GM12878 (cell line): ENCODE data around the gene NDE1. TPM values are rescaled to one million over a fixed set of nuclear protein-coding genes. Genes with fewer than 3 reads are reported as not detected.
A peak's percentile ranks its signal among the peaks of the same experiment; 100 is the strongest.

Source experiments
- ATAC-seq: fragments of 200-7000 bp; cut with Tn5 transposase; 3 replicates; pipeline ENCODE4 v1.9.1; 2020; ENCODE audit warnings: mild to moderate bottlenecking, moderate library complexity
- BruUV-seq: library from RNA; stranded (reverse); fragments of 400-500 nt; replicated peaks from 2 replicates; lab custom pipeline; 2021; lab: Mats Ljungman, UMichigan
- CTCF ChIA-PET: fragments of 300-600 bp; sonication (Branson Sonifier 250); formaldehyde crosslinking; extraction: SDS; loops from one replicate; lab custom pipeline; 2021; ENCODE audit warnings: inconsistent platforms; lab: Yijun Ruan, JAX
- POLR2A ChIA-PET: fragments of 350-600 bp; formaldehyde crosslinking; extraction: SDS; loops from one replicate; lab custom pipeline; 2021; ENCODE audit warnings: inconsistent platforms; lab: Charles Lee
- RAD21 ChIA-PET: fragments of 300-600 bp; sonication (Branson Sonifier 250); formaldehyde crosslinking; loops from one replicate; lab custom pipeline; 2023; ENCODE audit warnings: antibody characterized with exemption; ENCODE audit not compliant: unreplicated experiment; lab: Charles Lee
- SMC1A ChIA-PET: fragments of 300-600 bp; sonication (Branson Sonifier 250); formaldehyde crosslinking; loops from one replicate; lab custom pipeline; 2023; ENCODE audit not compliant: unreplicated experiment, uncharacterized antibody; lab: Charles Lee
- DNase-seq: peaks from one replicate; pipeline ENCODE4 v3.0.0-alpha.2; 2011; ENCODE audit warnings: low read depth, low spot score
- FAIRE-seq: peaks from 3 replicates; lab custom pipeline; 2011; peaks lifted over from hg19 to GRCh38; lab: Jason Lieb, UNC
- H2AFZ ChIP-seq: 2 replicates; pipeline ENCODE4 v1.6.0; 2011; ENCODE audit warnings: low read depth, low read length, control low read depth; ENCODE audit not compliant: control insufficient read depth
- H3K27ac ChIP-seq: 2 replicates; pipeline ENCODE4 v1.5.1; 2011; ENCODE audit warnings: control low read depth; ENCODE audit not compliant: control insufficient read depth, insufficient read depth
- H3K27me3 ChIP-seq, 2 experiments: replicated peaks in 1 of 2; 2 replicates each; pipeline versions ENCODE4 v1.6.0 to v1.6.1; 2011; ENCODE audit warnings: low read length in 1 of 2; ENCODE audit not compliant: control insufficient read depth in 2 of 2, insufficient read depth in 2 of 2
- H3K36me3 ChIP-seq, 2 experiments: 2 replicates each; pipeline ENCODE4 v1.5.1; 2011; ENCODE audit warnings: low read length in 1 of 2; ENCODE audit not compliant: control insufficient read depth in 2 of 2, insufficient read depth in 2 of 2
- H3K4me1 ChIP-seq: 2 replicates; pipeline ENCODE4 v1.6.1; 2011; ENCODE audit warnings: mild to moderate bottlenecking, low read length, moderate library complexity, mixed read lengths; ENCODE audit not compliant: control insufficient read depth, insufficient read depth
- H3K4me2 ChIP-seq: 2 replicates; pipeline ENCODE4 v1.6.0; 2011; ENCODE audit warnings: control low read depth; ENCODE audit not compliant: control insufficient read depth, insufficient read depth
- H3K4me3 ChIP-seq: fragments of 200-600 bp; sonication (generic); 2 replicates; pipeline ENCODE4 v1.5.1; 2016
- H3K79me2 ChIP-seq: 2 replicates; pipeline ENCODE4 v1.6.0; 2011; ENCODE audit warnings: low read length; ENCODE audit not compliant: control insufficient read depth, insufficient read depth
- H3K9ac ChIP-seq: 2 replicates; pipeline ENCODE4 v1.8.0; 2011; ENCODE audit warnings: low read length, control low read depth, mixed read lengths; ENCODE audit not compliant: control insufficient read depth, insufficient read depth
- H3K9me3 ChIP-seq: replicated peaks from 3 replicates; pipeline ENCODE4 v1.5.1; 2011; ENCODE audit warnings: mild to moderate bottlenecking, low read length; ENCODE audit not compliant: control insufficient read depth, insufficient read depth
- H4K20me1 ChIP-seq: 2 replicates; pipeline ENCODE4 v1.6.0; 2011; ENCODE audit not compliant: control insufficient read depth, insufficient read depth
- CBX3 ChIP-seq: fragments of 200-600 bp; sonication (generic); IDR thresholded peaks from 2 replicates; pipeline ENCODE4 v1.6.1; 2016; ENCODE audit warnings: low read depth, borderline replicate concordance
- CBX5 ChIP-seq: sonication (generic); IDR thresholded peaks from 2 replicates; pipeline ENCODE4 v1.6.1; 2016; ENCODE audit warnings: low read depth, moderate library complexity, mild to moderate bottlenecking, inconsistent platforms
- CHD4 ChIP-seq: fragments of 200-600 bp; sonication (generic); IDR thresholded peaks from 2 replicates; pipeline ENCODE4 v1.6.1; 2016; ENCODE audit warnings: mild to moderate bottlenecking
- EP300 ChIP-seq, 2 experiments: fragments of 150-350 bp in 1 of 2; IDR thresholded peaks; 2 replicates each; pipeline ENCODE4 v1.6.1; 2011 to 2012; ENCODE audit warnings: low read depth in 2 of 2, low read length in 2 of 2, borderline replicate concordance in 1 of 2, improper control_type of control experiment in 1 of 2, inconsistent platforms in 1 of 2; ENCODE audit not compliant: control insufficient read depth in 1 of 2
- ETV6 ChIP-seq, 2 experiments: fragments of 450-650 bp in 1 of 2; IDR thresholded peaks in 1 of 2; conservative IDR thresholded peaks in 1 of 2; 2 replicates each; pipeline ENCODE4 v1.6.1; 2014; ENCODE audit warnings: antibody characterized with exemption in 1 of 2, borderline replicate concordance in 1 of 2, low read depth in 1 of 2, mild to moderate bottlenecking in 1 of 2, moderate library complexity in 1 of 2
- FOS ChIP-seq: IDR thresholded peaks from 3 replicates; pipeline ENCODE4 v1.6.1; 2011; ENCODE audit warnings: borderline replicate concordance; ENCODE audit not compliant: insufficient read length; ENCODE audit errors: extremely low read depth
- IKZF1 ChIP-seq: fragments of 450-650 bp; conservative IDR thresholded peaks from 2 replicates; pipeline ENCODE4 v1.6.1; 2017; ENCODE audit warnings: antibody characterized with exemption, mild to moderate bottlenecking
- JUNB ChIP-seq: IDR thresholded peaks from 2 replicates; pipeline ENCODE4 v1.6.1; 2016; ENCODE audit warnings: antibody characterized with exemption, mild to moderate bottlenecking
- MXI1 ChIP-seq: fragments of 150-350 bp; IDR thresholded peaks from 2 replicates; pipeline ENCODE4 v1.6.1; 2011; ENCODE audit warnings: low read depth, mild to moderate bottlenecking, inconsistent platforms, low read length, improper control_type of control experiment
- RCOR1 ChIP-seq: conservative IDR thresholded peaks from 2 replicates; pipeline ENCODE4 v1.6.1; 2012; ENCODE audit warnings: low read depth, low read length, improper control_type of control experiment
- SP1 ChIP-seq: IDR thresholded peaks from one replicate; pipeline ENCODE4 v1.6.1; 2011; ENCODE audit warnings: low read depth, low read length
- YY1 ChIP-seq: IDR thresholded peaks from 2 replicates; pipeline ENCODE4 v1.6.1; 2011; ENCODE audit warnings: low read depth, mild to moderate bottlenecking, low read length
- ZNF24 ChIP-seq: fragments of 450-650 bp; IDR thresholded peaks from 2 replicates; pipeline ENCODE4 v1.6.1; 2017; ENCODE audit warnings: antibody characterized with exemption, mild to moderate bottlenecking
- in situ Hi-C: fragments of 300-500 bp; cut with MboI; formaldehyde crosslinking; loops from 9 replicates; pipeline ENCODE4 v1.14.3; 2018; ENCODE audit warnings: mixed read lengths
- intact Hi-C: fragments of 100-400 bp; cut with micrococcal nuclease; formaldehyde crosslinking; loops from one replicate; pipeline ENCODE4 v1.14.2; 2022; ENCODE audit not compliant: unreplicated experiment
- polyA plus RNA-seq, 11 experiments: library from polyadenylated mRNA; depleted of rRNA in 4 of 11; unstranded in 6 of 11; stranded (reverse) in 5 of 11; fragments of >200 nt; fragmentation: Nextera tagmentation in 4 of 11; fragmentation: Illumina TruSeq in 1 of 11; extraction: Ambion mirVana in 4 of 11; extraction: Trizol in 1 of 11; gene quantifications; 1 replicate in 1 of 11; 2 replicates in 10 of 11; pipeline versions ENCODE4 v1.2.1 to v1.2.3, GENCODE V29; 2011 to 2016; ENCODE audit warnings: inconsistent platforms in 2 of 11, missing spikeins in 2 of 11, low read depth in 1 of 11
- total RNA-seq, 4 experiments: library from RNA; depleted of rRNA in 3 of 4; stranded (reverse); fragments of >200 nt in 3 of 4; fragmentation: Illumina TruSeq in 1 of 4; extraction: Trizol in 1 of 4; gene quantifications; 2 replicates each; pipeline versions ENCODE4 v1.2.1 to v1.2.3, GENCODE V29; 2013 to 2021
- TF ChIP-seq, protein P1 (sequence below): IDR thresholded peaks from 2 replicates; pipeline ENCODE4 v1.6.1; 2012; ENCODE audit warnings: low read depth, low read length, improper control_type of control experiment
- TF ChIP-seq, protein P2 (sequence below): fragments of 450-650 bp; IDR thresholded peaks from 2 replicates; pipeline ENCODE4 v1.6.1; 2018; ENCODE audit warnings: mild to moderate bottlenecking, low read depth, moderate library complexity; ENCODE audit not compliant: partially characterized antibody
- TF ChIP-seq, protein P3 (sequence below): fragments of 450-650 bp; IDR thresholded peaks from 2 replicates; pipeline ENCODE4 v1.6.1; 2017; ENCODE audit warnings: borderline replicate concordance
- TF ChIP-seq, protein P4 (sequence below): IDR thresholded peaks from 2 replicates; pipeline ENCODE4 v1.6.1; 2011; ENCODE audit warnings: low read depth, low read length, improper control_type of control experiment, borderline replicate concordance

NDE1 gene
- total and polyA plus RNA-seq, 10 of the 15 experiments (the other 5 are each of a cell fraction or from before 2014, with no cell fraction given): 5.7 to 148 (median 87.8) TPM

DNA sequence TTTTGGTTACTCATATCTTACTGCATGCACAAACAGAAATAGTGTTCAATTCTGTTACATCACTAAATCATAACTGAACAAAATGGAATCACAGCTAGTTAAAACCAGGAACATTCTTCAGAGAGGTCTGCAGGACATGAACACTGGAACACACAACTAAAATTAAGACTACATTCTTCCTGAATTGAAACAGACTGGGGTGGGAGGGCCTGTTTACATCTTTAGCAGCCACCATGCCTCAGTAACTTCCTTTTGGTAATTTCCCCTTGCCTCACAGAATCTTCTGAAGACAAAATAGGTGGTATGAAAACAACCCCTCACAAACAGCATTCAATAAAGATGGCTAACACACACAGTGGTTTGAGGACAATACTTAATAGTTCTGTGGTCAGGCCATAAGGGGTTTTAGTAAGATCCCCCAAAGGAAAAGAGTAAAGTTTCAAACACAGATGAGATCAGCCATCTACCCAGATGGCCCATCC lies 13.6 kb upstream of the NDE1 start:
- peaks cover 41% of the 10 kb centered on the region for H3K4me1 ChIP-seq
- H3K27me3 ChIP-seq: no peaks in the 10 kb centered on the region
- H3K4me2 ChIP-seq: peak overlapping the region; percentile 72
- no TSS peak for BruUV-seq
- H3K9ac ChIP-seq: no peak overlapping the region
- peaks cover 6 to 25% of the 10 kb centered on the region in 2 experiments for H3K36me3 ChIP-seq
- H2AFZ ChIP-seq: no peak overlapping the region
- H3K27ac ChIP-seq: peak overlapping the region; percentile 77
- POLR2A ChIA-PET: interaction anchor here (1.0 to 1.6 kb wide), 2 partner anchors 9 to 46 kb away, joined by 4 to 5 read pairs; no protein-coding TSS in a partner anchor
- H4K20me1 ChIP-seq: no peaks in the 10 kb centered on the region
- peaks cover 35% of the 10 kb centered on the region for H3K79me2 ChIP-seq
- intact Hi-C loops: no loop called here
- ATAC-seq: peak; percentile 62
- in situ Hi-C loops: loop anchor here (25.0 kb wide), 1 partner anchor 999 kb away; the partner anchor contains the start of genes BFAR and PARN
- H3K4me3 ChIP-seq: peak overlapping the region; percentile 16; the same call in 1 of the 2 replicates
- CTCF ChIA-PET: interaction anchor here (0.7 to 1.0 kb wide), 3 partner anchors 10 to 199 kb away, joined by 3 read pairs; no protein-coding TSS in a partner anchor
- FAIRE-seq: no peak
- H3K9me3 ChIP-seq: no peaks in the 10 kb centered on the region
- SMC1A ChIA-PET: interaction anchor here (0.6 to 3.2 kb wide), 4 partner anchors 15 to 182 kb away, joined by 3 to 13 read pairs (median 4); no protein-coding TSS in a partner anchor
- DNase-seq: no peak
- RAD21 ChIA-PET: interaction anchor here (1.4 kb wide), 1 partner anchor 35 kb away, joined by 3 read pairs; no protein-coding TSS in a partner anchor
- TF ChIP-seq YY1: no peak
- no peak; the same call in 1 of the 2 replicates for TF ChIP-seq JUNB
- TF ChIP-seq, protein P1, sequence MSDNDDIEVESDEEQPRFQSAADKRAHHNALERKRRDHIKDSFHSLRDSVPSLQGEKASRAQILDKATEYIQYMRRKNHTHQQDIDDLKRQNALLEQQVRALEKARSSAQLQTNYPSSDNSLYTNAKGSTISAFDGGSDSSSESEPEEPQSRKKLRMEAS: 0 out of 2 replicates have a peak, but pooled peaks have one; percentile 37
- TF ChIP-seq, protein P2, sequence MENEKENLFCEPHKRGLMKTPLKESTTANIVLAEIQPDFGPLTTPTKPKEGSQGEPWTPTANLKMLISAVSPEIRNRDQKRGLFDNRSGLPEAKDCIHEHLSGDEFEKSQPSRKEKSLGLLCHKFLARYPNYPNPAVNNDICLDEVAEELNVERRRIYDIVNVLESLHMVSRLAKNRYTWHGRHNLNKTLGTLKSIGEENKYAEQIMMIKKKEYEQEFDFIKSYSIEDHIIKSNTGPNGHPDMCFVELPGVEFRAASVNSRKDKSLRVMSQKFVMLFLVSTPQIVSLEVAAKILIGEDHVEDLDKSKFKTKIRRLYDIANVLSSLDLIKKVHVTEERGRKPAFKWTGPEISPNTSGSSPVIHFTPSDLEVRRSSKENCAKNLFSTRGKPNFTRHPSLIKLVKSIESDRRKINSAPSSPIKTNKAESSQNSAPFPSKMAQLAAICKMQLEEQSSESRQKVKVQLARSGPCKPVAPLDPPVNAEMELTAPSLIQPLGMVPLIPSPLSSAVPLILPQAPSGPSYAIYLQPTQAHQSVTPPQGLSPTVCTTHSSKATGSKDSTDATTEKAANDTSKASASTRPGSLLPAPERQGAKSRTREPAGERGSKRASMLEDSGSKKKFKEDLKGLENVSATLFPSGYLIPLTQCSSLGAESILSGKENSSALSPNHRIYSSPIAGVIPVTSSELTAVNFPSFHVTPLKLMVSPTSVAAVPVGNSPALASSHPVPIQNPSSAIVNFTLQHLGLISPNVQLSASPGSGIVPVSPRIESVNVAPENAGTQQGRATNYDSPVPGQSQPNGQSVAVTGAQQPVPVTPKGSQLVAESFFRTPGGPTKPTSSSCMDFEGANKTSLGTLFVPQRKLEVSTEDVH: no peak
- no peak for TF ChIP-seq CBX5
- TF ChIP-seq SP1: no peak
- TF ChIP-seq, protein P3, sequence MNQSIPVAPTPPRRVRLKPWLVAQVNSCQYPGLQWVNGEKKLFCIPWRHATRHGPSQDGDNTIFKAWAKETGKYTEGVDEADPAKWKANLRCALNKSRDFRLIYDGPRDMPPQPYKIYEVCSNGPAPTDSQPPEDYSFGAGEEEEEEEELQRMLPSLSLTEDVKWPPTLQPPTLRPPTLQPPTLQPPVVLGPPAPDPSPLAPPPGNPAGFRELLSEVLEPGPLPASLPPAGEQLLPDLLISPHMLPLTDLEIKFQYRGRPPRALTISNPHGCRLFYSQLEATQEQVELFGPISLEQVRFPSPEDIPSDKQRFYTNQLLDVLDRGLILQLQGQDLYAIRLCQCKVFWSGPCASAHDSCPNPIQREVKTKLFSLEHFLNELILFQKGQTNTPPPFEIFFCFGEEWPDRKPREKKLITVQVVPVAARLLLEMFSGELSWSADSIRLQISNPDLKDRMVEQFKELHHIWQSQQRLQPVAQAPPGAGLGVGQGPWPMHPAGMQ: no peak
- TF ChIP-seq, protein P4, sequence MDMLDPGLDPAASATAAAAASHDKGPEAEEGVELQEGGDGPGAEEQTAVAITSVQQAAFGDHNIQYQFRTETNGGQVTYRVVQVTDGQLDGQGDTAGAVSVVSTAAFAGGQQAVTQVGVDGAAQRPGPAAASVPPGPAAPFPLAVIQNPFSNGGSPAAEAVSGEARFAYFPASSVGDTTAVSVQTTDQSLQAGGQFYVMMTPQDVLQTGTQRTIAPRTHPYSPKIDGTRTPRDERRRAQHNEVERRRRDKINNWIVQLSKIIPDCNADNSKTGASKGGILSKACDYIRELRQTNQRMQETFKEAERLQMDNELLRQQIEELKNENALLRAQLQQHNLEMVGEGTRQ: no peak
- TF ChIP-seq CBX3: no peak
- no peak for TF ChIP-seq ETV6 (conservative IDR thresholded peaks at IDR 0.05 in 1 of 2, IDR thresholded peaks at IDR 0.05 in 1 of 2; ENCODE audit: borderline replicate concordance in 1 of 2, low read depth in 1 of 2)
- TF ChIP-seq EP300 (IDR thresholded peaks at IDR 0.05; ENCODE audit: borderline replicate concordance in 1 of 2, control insufficient read depth in 1 of 2, low read depth in 2 of 2, low read length in 2 of 2): peak in 1 of 2 experiments; percentile 31; a peak in 1 of 4 replicates
- TF ChIP-seq RCOR1: no peak
- 0 out of 2 replicates have a peak, but pooled peaks have one; percentile 35 for TF ChIP-seq IKZF1
- no peak for TF ChIP-seq MXI1
- no peak for TF ChIP-seq ZNF24
- TF ChIP-seq CHD4: no peak
- no peak for TF ChIP-seq FOS
